HCT116 (cell line): Measurements from ENCODE around the gene HMGA1. TPM values are rescaled to one million over a fixed set of nuclear protein-coding genes. Genes with fewer than 3 reads are reported as not detected.

Experiments
- ATAC-seq: fragments of 200-7000 bp; cut with Tn5 transposase; 2 replicates; pipeline ENCODE4 v1.9.1; 2020; ENCODE audit warnings: mild to moderate bottlenecking, moderate library complexity
- BruUV-seq: library from RNA; stranded (reverse); fragments of 400-500 nt; replicated peaks from 2 replicates; lab custom pipeline; 2021; lab: Mats Ljungman, UMichigan
- CTCF ChIA-PET: fragments of 300-600 bp; sonication (Branson Sonifier 250); formaldehyde crosslinking; loops from one replicate; lab custom pipeline; 2021; ENCODE audit warnings: antibody characterized with exemption; lab: Charles Lee
- POLR2A ChIA-PET: fragments of 300-600, 350-600 bp; sonication (Branson Sonifier 250); formaldehyde crosslinking; loops from one replicate; lab custom pipeline; 2021; ENCODE audit warnings: antibody characterized with exemption; lab: Charles Lee
- RAD21 ChIA-PET, 2 experiments: fragments of 300-600 bp; sonication (Branson Sonifier 250); formaldehyde crosslinking; loops; one replicate each; lab custom pipeline; 2023; ENCODE audit warnings: low total read pairs in 2 of 2; ENCODE audit not compliant: uncharacterized antibody in 2 of 2, unreplicated experiment in 2 of 2, low non-redundant PET in 1 of 2; lab: Charles Lee
- DNase-seq: peaks from one replicate; pipeline ENCODE4 v3.0.0-alpha.2; 2010; ENCODE audit warnings: low read depth, low spot score
- H2AFZ ChIP-seq: fragments of 200-600 bp; shearing (Covaris generic), sonication (generic); 2 replicates; pipeline ENCODE4 v1.6.1; 2017; ENCODE audit warnings: low read depth, mixed run types, mixed read lengths, antibody characterized with exemption, low read length; ENCODE audit not compliant: poor library complexity, severe bottlenecking
- H3K27ac ChIP-seq: 2 replicates; pipeline ENCODE4 v1.5.1; 2012; ENCODE audit warnings: low read depth, low read length
- H3K27me3 ChIP-seq: fragments of 200-600 bp; sonication (generic); 2 replicates; pipeline ENCODE4 v1.6.1; 2016; ENCODE audit warnings: mixed run types, low read length, mixed read lengths; ENCODE audit not compliant: insufficient read depth
- H3K36me3 ChIP-seq, 2 experiments: fragments of 200-500 bp in 1 of 2; fragments of 200-600 bp in 1 of 2; sonication (Bioruptor generic) in 1 of 2; sonication (generic) in 1 of 2; 2 replicates each; pipeline versions ENCODE4 v1.5.1 to v1.6.1; 2014 to 2016; ENCODE audit warnings: low read length in 2 of 2, inconsistent platforms in 1 of 2, mixed read lengths in 1 of 2, mixed run types in 1 of 2; ENCODE audit not compliant: insufficient read depth in 2 of 2, control insufficient read depth in 1 of 2
- H3K4me1 ChIP-seq, 2 experiments: fragments of 200-600 bp in 1 of 2; sonication (generic) in 1 of 2; 2 replicates each; pipeline versions ENCODE4 v1.5.1 to v1.6.1; 2012 to 2017; ENCODE audit warnings: low read length in 2 of 2, inconsistent platforms in 1 of 2, mild to moderate bottlenecking in 1 of 2, mixed read lengths in 1 of 2, mixed run types in 1 of 2, moderate library complexity in 1 of 2; ENCODE audit not compliant: insufficient read depth in 2 of 2, control insufficient read depth in 1 of 2
- H3K4me2 ChIP-seq: fragments of 200-600 bp; sonication (generic); 2 replicates; pipeline ENCODE4 v1.6.1; 2017; ENCODE audit warnings: mixed run types, low read length, mixed read lengths
- H3K4me3 ChIP-seq, 2 experiments: fragments of 200-600 bp in 1 of 2; sonication (generic) in 1 of 2; replicated peaks in 1 of 2; 2 replicates each; pipeline ENCODE4 v1.5.1; 2011 to 2016; ENCODE audit warnings: low read length in 2 of 2, control low read depth in 1 of 2, low read depth in 1 of 2, mild to moderate bottlenecking in 1 of 2, mixed read lengths in 1 of 2, mixed run types in 1 of 2
- H3K79me2 ChIP-seq: fragments of 200-600 bp; sonication (generic); 2 replicates; pipeline ENCODE4 v1.6.1; 2017; ENCODE audit warnings: mild to moderate bottlenecking, mixed run types, low read length, moderate library complexity, mixed read lengths; ENCODE audit not compliant: insufficient read depth
- H3K9ac ChIP-seq: fragments of 200-600 bp; sonication (generic); 2 replicates; pipeline ENCODE4 v1.6.1; 2016; ENCODE audit warnings: low read length, mixed read lengths
- H3K9me2 ChIP-seq: fragments of 200-600 bp; sonication (generic), shearing (Covaris generic); 2 replicates; pipeline ENCODE4 v1.6.1; 2017; ENCODE audit warnings: mixed run types, mild to moderate bottlenecking, moderate library complexity; ENCODE audit not compliant: insufficient read depth
- H3K9me3 ChIP-seq, 2 experiments: fragments of 200-500 bp in 1 of 2; fragments of 200-600 bp in 1 of 2; sonication (Bioruptor generic) in 1 of 2; sonication (generic) in 1 of 2; 2 replicates each; pipeline ENCODE4 v1.6.1; 2014 to 2017; ENCODE audit warnings: low read length in 2 of 2, mixed read lengths in 2 of 2, inconsistent platforms in 1 of 2, low read depth in 1 of 2, mild to moderate bottlenecking in 1 of 2, mixed run types in 1 of 2, moderate library complexity in 1 of 2; ENCODE audit not compliant: control insufficient read depth in 1 of 2, insufficient read depth in 1 of 2
- H4K20me1 ChIP-seq: fragments of 200-600 bp; sonication (generic), shearing (Covaris generic); 2 replicates; pipeline ENCODE4 v1.6.1; 2017; ENCODE audit warnings: mixed run types, mild to moderate bottlenecking, moderate library complexity; ENCODE audit not compliant: insufficient read depth
- ELF1 ChIP-seq: IDR thresholded peaks from 2 replicates; pipeline ENCODE4 v1.6.1; 2012; ENCODE audit warnings: low read depth, borderline replicate concordance
- FOSL1 ChIP-seq: IDR thresholded peaks from 2 replicates; pipeline ENCODE4 v1.6.1; 2012; ENCODE audit warnings: low read depth
- JUND ChIP-seq: IDR thresholded peaks from 2 replicates; pipeline ENCODE4 v1.6.1; 2012
- MAX ChIP-seq: IDR thresholded peaks from 2 replicates; pipeline ENCODE4 v1.6.1; 2012
- REST ChIP-seq: IDR thresholded peaks from 2 replicates; pipeline ENCODE4 v1.6.1; 2012; ENCODE audit warnings: low read depth
- SRF ChIP-seq: IDR thresholded peaks from 2 replicates; pipeline ENCODE4 v1.6.1; 2012; ENCODE audit warnings: low read depth
- YY1 ChIP-seq: IDR thresholded peaks from 2 replicates; pipeline ENCODE4 v1.6.1; 2011; ENCODE audit warnings: low read length, low read depth, moderate library complexity, mild to moderate bottlenecking; ENCODE audit not compliant: insufficient replicate concordance; ENCODE audit errors: extremely low read depth
- intact Hi-C: fragments of 100-400 bp; cut with micrococcal nuclease; formaldehyde crosslinking; loops from 2 replicates; pipeline ENCODE4 v1.10.0; 2022
- total RNA-seq: library from RNA; stranded (reverse); gene quantifications from one replicate; pipeline ENCODE4 v1.2.1, GENCODE V29; 2021; ENCODE audit not compliant: unreplicated experiment

HMGA1 gene
- total RNA-seq, 1 experiment from 2014 or later, result 2,459 TPM

GRCh38 chr6:34200340-34200971, 36.2 kb upstream of the HMGA1 start:
- H4K20me1 ChIP-seq, result no peaks in the 10 kb centered on the region
- no peak overlapping the region for H3K9ac ChIP-seq
- no peaks in the 10 kb centered on the region for H3K36me3 ChIP-seq
- DNase-seq, result no peak
- BruUV-seq, result no TSS peak
- ChIA-PET CTCF (no interaction called here), RAD21 (interaction anchor here in 1 of 2 experiments (0.9 kb wide), 1 partner anchor 214 kb away, joined by 3 read pairs; no protein-coding TSS in a partner anchor), POLR2A (interaction anchor here (1.5 to 2.3 kb wide), 6 partner anchors 9 to 47 kb away, joined by 4 to 31 read pairs (median 12); partner anchors contain the start of genes HMGA1 and SMIM29)
- H3K4me1 ChIP-seq, result peaks cover 4 to 57% of the 10 kb centered on the region in 2 experiments
- H3K27me3 ChIP-seq, result no peaks in the 10 kb centered on the region
- H3K9me3 ChIP-seq, result no peaks in the 10 kb centered on the region
- H3K4me2 ChIP-seq, result 0 out of 2 replicates have a peak overlapping the region, but pooled peaks have one; percentile 8
- H2AFZ ChIP-seq, result peak overlapping the region; percentile 60
- no peak overlapping the region for H3K27ac ChIP-seq
- no peaks in the 10 kb centered on the region for H3K9me2 ChIP-seq
- TF ChIP-seq MAX (no peak), JUND (no peak), SRF (no peak), YY1 (peak; percentile 16), REST (no peak), FOSL1 (no peak), ELF1 (no peak)
- intact Hi-C loops, result no loop called here
- no peak for ATAC-seq
- no peak overlapping the region for H3K4me3 ChIP-seq
- H3K79me2 ChIP-seq, result no peaks in the 10 kb centered on the region
